ENCODE measurements around the gene MYLK4. TPM values are rescaled to one million over a fixed set of nuclear protein-coding genes. Genes with fewer than 3 reads are reported as not detected.

The MYLK4 gene
- total RNA-seq, 1 donor from 2014 or later: 1.2 TPM

DNA sequence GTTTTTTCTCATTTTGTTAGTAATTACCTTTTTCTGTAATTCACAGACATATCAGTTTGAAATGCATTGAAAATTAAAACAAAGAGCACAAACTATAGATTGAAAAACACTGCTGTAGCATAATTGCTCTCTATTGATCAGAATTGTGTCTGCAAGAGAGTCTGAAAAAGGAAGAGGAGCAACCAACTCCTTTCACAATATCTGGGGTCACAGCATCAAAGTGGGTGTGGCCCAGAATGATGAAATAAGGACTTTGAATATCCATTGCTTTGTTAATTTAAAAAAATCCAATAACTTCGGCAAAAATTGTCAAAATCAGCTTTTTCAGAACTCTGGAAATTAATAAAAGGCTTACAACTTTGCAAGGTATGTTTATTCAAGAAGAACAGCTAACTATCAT is 99.2 kb downstream of the MYLK4 start:
- H3K36me3 ChIP-seq: no peaks in the 10 kb centered on the region

DNA sequence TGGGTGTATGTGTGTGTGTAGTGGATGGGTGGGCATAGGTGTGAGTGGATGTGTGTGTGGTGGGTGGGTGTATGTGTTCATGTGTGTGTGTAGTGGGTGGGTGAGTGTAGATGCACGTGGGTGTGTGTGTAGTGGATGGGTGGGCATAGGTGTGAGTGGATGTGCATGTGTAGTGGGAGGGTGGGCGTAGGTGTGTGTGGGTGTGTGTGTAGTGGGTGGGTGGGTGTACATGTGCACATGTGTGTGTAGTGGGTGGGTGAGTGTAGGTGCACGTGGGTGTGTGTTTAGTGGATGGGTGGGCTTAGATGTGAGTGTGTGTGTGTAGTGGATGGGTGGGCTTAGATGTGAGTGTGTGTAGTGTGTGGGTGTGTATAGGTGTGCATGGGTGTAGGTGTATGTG is 104.4 kb downstream of the MYLK4 start:
- no peak overlapping the region for H3K4me3 ChIP-seq
- no peaks in the 10 kb centered on the region for H3K9me3 ChIP-seq (replicated peaks)
- H3K27me3 ChIP-seq (ENCODE audit: low read depth): peaks cover 11% of the 10 kb centered on the region
- no peaks in the 10 kb centered on the region for H3K36me3 ChIP-seq
- no peak for DNase-seq
- H3K4me1 ChIP-seq: no peaks in the 10 kb centered on the region
- intact Hi-C loops (cut with micrococcal nuclease): no loop called here
- no peak overlapping the region for H3K27ac ChIP-seq (replicated peaks)
- TF ChIP-seq, protein P1, sequence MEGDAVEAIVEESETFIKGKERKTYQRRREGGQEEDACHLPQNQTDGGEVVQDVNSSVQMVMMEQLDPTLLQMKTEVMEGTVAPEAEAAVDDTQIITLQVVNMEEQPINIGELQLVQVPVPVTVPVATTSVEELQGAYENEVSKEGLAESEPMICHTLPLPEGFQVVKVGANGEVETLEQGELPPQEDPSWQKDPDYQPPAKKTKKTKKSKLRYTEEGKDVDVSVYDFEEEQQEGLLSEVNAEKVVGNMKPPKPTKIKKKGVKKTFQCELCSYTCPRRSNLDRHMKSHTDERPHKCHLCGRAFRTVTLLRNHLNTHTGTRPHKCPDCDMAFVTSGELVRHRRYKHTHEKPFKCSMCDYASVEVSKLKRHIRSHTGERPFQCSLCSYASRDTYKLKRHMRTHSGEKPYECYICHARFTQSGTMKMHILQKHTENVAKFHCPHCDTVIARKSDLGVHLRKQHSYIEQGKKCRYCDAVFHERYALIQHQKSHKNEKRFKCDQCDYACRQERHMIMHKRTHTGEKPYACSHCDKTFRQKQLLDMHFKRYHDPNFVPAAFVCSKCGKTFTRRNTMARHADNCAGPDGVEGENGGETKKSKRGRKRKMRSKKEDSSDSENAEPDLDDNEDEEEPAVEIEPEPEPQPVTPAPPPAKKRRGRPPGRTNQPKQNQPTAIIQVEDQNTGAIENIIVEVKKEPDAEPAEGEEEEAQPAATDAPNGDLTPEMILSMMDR (IDR thresholded peaks at IDR 0.05; ENCODE audit: borderline replicate concordance): no peak

More for the DNA sequence above, 99.2 kb downstream of the MYLK4 start:
- Histone ChIP-seq H3K27me3 (ENCODE audit: low read depth) (no peaks in the 10 kb centered on the region), H3K4me3 (no peak overlapping the region), H3K27ac (replicated peaks) (no peak overlapping the region), H3K9me3 (replicated peaks) (peaks cover 6% of the 10 kb centered on the region), H3K4me1 (no peaks in the 10 kb centered on the region)
- TF ChIP-seq, protein P1 (IDR thresholded peaks at IDR 0.05; ENCODE audit: borderline replicate concordance): no peak
- intact Hi-C loops (cut with micrococcal nuclease): no loop called here
- no peak for DNase-seq

DNA sequence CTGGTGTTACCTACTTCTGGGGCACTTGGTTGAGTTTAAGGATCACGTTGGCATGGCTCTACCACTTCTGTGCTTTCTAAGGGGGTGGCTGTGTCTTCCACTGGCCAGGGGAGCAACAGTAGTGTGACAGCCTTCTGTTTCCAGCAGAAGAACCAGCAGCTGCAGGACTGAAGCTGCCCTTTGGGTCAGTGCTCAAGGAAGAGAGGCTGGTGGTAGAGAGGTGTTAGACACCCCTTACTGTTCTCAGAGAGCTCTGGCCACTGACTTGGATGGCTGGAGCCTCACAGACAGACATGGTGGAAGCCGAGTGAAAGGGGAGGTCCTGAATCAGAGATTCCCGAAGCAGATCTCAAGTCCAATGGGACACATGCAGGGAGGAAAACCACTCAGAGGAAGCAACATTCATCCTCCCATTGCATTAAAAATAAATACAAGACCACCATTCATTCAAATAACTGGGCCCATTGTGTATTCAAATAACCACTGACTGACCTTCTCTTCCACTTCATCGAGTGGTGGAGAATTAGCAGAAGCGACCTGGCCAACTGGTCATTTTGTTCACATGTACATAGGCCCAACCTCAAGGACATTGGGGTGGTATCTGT is 106.7 kb downstream of the MYLK4 start:
- intact Hi-C loops (cut with micrococcal nuclease): no loop called here
- no peaks in the 10 kb centered on the region for H3K36me3 ChIP-seq
- H3K4me3 ChIP-seq: no peak overlapping the region
- no peak overlapping the region for H3K27ac ChIP-seq (replicated peaks)
- TF ChIP-seq, protein P1 (IDR thresholded peaks at IDR 0.05; ENCODE audit: borderline replicate concordance): no peak
- no peaks in the 10 kb centered on the region for H3K4me1 ChIP-seq
- no peak for DNase-seq
- no peaks in the 10 kb centered on the region for H3K9me3 ChIP-seq (replicated peaks)
- peaks cover 26% of the 10 kb centered on the region for H3K27me3 ChIP-seq (ENCODE audit: low read depth)

DNA sequence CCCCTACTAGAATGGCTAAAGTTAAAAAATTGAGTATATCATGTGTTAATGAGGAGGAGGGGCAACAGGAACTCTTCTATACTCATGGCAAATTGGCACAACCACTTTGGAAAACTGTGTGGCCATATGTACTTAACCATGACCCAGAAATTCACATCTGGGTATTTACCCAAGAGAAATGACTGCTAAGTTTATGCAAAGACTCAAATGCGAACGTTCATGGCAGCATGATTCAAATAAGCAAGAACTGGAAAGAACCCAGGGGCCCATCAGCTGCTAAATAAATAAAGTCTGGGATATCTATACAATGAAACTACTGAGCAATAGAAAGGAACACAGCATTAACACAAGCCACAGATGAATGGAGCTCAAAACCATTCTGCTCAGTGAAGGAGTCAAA is 107.6 kb downstream of the MYLK4 start:
- DNase-seq: no peak
- no peaks in the 10 kb centered on the region for H3K9me3 ChIP-seq (replicated peaks)
- no peaks in the 10 kb centered on the region for H3K36me3 ChIP-seq
- H3K27ac ChIP-seq (replicated peaks): no peak overlapping the region
- intact Hi-C loops (cut with micrococcal nuclease): no loop called here
- TF ChIP-seq, protein P1 (IDR thresholded peaks at IDR 0.05; ENCODE audit: borderline replicate concordance): no peak
- peaks cover 28% of the 10 kb centered on the region for H3K27me3 ChIP-seq (ENCODE audit: low read depth)
- H3K4me1 ChIP-seq: no peaks in the 10 kb centered on the region
- no peak overlapping the region for H3K4me3 ChIP-seq

DNA sequence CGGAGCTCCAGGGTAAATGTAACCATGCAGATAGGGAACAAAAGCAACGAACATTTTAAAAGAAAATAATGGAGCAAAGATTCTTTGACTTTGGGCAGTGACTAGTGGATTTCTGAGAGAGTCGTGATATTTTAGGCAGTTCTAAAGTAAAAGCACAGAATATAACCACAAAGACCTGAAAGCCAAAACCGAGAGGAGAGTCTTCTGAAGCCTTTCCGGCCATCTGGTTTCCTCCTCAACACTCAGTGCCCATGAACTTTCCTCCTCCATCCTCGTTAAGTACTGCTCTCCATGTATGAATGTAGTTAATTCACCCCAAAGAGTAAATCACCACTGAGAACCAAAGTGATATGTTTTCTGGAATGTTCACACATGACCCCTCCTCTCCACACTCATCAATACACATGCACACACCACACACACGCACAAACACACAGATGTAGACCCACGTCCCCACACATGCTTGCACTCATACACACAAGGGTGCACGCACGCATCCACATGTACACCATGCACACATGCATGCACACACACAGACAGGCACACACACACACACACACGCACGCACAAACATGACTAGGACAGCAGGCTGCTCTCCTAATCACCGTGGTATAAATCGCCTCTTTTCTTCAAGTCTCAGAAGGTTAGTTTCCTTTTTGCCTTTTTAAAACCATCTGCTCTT is 109.5 kb downstream of the MYLK4 start:
- Histone ChIP-seq H3K27me3 (ENCODE audit: low read depth) (peaks cover 28% of the 10 kb centered on the region), H3K9me3 (replicated peaks) (no peaks in the 10 kb centered on the region), H3K27ac (replicated peaks) (no peak overlapping the region), H3K4me1 (no peaks in the 10 kb centered on the region), H3K4me3 (no peak overlapping the region), H3K36me3 (no peaks in the 10 kb centered on the region)
- TF ChIP-seq, protein P1 (IDR thresholded peaks at IDR 0.05; ENCODE audit: borderline replicate concordance): no peak
- intact Hi-C loops (cut with micrococcal nuclease): no loop called here
- no peak for DNase-seq
